Lower leg skin (tissue), 4 donors: ENCODE results near the gene CRK. TPM values are rescaled to one million over a fixed set of nuclear protein-coding genes. Genes with fewer than 3 reads are reported as not detected.
"Not testable (repeated sequence)": the region's sequence is repeated elsewhere in the genome, so short reads cannot be mapped to it uniquely, and the experiment has no call there.

Experiments
- DNase-seq, 2 donors: peaks; one replicate each; pipeline ENCODE4 v3.0.0-alpha.2; 2019; ENCODE audit warnings: low spot score in 2 of 2
- H3K4me3 ChIP-seq: fragments of 200-600 bp; sonication (generic); 2 replicates; pipeline ENCODE4 v1.5.1; 2017; ENCODE audit warnings: mild to moderate bottlenecking, low read depth; ENCODE audit not compliant: poor library complexity, severe bottlenecking
- POLR2A ChIP-seq, 2 donors: fragments of 450-650 bp; IDR thresholded peaks; one replicate each; pipeline ENCODE4 v1.6.1; 2016 to 2017; ENCODE audit warnings: antibody characterized with exemption in 2 of 2, mild to moderate bottlenecking in 1 of 2, moderate library complexity in 1 of 2
- WGBS, 2 donors: methylation state at CpG; one replicate each; pipeline ENCODE4 v1.1.5; 2018; 5-methylcytosine and 5-hydroxymethylcytosine counted together
- intact Hi-C: fragments of 100-400 bp; cut with DNase I; formaldehyde crosslinking; loops from one replicate; pipeline ENCODE4 v1.15.0; 2023; ENCODE audit warnings: low total_unique reads
- total RNA-seq, 4 donors: library from RNA; depleted of rRNA; stranded (reverse); fragments of >200 nt; gene quantifications; one replicate each; pipeline ENCODE4 v1.1.0, GENCODE V29; 2016
- TF ChIP-seq, protein P1 (sequence below), 3 donors: fragments of 450-650 bp; IDR thresholded peaks; one replicate each; pipeline ENCODE4 v1.5.1; 2016; ENCODE audit warnings: antibody characterized with exemption in 3 of 3, mild to moderate bottlenecking in 3 of 3, moderate library complexity in 2 of 3

The CRK gene
- total RNA-seq, 4 donors from 2014 or later: 48.2 to 70.0 (median 50.7) TPM

DNA sequence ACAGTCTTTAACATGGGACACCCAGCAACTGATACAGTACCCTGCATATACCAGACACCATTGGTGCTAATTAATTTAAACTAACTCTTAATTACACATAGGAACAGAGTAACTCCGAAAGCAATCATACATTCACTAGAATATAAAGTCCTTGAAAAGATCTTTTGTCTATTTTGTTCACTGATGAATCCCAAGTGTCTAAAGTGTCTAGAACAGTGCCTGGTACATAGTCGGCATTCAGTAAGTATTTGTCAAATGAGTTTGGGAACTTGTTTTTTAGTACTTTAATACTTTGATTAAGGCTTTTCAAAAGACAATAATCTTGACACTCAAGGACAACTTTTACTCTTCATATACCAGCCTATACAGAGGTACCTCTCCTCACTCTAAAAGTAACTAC, 69.8 kb downstream of the CRK start:
- DNase-seq: no peak
- no peak for TF ChIP-seq POLR2A (IDR thresholded peaks at IDR 0.05)
- TF ChIP-seq, protein P1, sequence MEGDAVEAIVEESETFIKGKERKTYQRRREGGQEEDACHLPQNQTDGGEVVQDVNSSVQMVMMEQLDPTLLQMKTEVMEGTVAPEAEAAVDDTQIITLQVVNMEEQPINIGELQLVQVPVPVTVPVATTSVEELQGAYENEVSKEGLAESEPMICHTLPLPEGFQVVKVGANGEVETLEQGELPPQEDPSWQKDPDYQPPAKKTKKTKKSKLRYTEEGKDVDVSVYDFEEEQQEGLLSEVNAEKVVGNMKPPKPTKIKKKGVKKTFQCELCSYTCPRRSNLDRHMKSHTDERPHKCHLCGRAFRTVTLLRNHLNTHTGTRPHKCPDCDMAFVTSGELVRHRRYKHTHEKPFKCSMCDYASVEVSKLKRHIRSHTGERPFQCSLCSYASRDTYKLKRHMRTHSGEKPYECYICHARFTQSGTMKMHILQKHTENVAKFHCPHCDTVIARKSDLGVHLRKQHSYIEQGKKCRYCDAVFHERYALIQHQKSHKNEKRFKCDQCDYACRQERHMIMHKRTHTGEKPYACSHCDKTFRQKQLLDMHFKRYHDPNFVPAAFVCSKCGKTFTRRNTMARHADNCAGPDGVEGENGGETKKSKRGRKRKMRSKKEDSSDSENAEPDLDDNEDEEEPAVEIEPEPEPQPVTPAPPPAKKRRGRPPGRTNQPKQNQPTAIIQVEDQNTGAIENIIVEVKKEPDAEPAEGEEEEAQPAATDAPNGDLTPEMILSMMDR (IDR thresholded peaks at IDR 0.05): no peak
- H3K4me3 ChIP-seq: no peak overlapping the region
- WGBS, 2 donors: 85 to 88% methylated on average over 2 of the region's 2 CpGs
- intact Hi-C loops: no loop called here

DNA sequence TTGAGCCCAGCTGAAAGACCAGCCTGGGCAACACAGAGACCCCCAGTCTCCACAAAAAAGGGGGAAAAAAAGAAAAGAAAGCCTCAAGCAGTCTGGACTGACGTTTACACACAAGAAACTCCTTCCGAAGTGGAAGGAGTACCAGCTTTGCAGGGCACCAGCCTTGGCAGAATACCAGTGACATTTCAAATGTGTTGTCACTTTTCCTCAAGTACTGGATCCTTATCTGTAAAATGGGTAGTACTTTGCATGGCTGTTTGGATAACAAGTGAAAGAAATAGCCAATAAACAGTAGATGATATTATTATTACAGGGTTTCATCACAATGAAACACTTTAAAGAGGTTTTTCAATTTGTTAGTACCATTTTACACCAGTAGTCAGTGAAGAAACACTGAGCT, 70.2 kb downstream of the CRK start:
- intact Hi-C loops: no loop called here
- TF ChIP-seq, protein P1 (IDR thresholded peaks at IDR 0.05): no peak
- TF ChIP-seq POLR2A (IDR thresholded peaks at IDR 0.05): no peak
- WGBS, 2 donors: 23 to 29% methylated on average over 2 of the region's 2 CpGs
- DNase-seq: no peak
- no peak overlapping the region for H3K4me3 ChIP-seq

DNA sequence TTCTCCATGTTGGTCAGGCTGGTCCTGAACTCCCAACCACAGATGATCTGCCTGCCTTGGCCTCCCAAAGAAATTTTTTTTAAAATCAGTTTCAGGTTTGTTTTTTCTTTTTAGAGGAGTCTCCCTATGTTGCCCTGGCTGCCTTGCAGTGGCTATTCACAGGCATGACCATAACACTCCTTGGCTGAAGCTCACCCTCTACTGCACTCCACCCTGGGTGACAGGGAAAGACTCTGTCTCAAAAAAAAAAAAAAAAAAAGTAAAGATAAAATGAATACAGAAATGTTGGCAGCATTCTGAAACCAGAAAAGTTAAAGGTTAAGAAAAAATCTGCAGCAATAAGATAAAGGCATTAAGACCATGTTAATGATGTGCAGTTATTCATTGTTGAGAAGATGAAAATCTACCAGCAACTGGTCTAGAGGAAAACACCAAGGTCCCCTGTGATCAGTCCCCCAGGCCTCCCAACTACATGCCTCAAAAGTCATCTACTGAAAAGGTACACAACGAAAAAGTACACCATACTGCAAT, 71.1 kb downstream of the CRK start:
- DNase-seq: no peak
- intact Hi-C loops: no loop called here
- TF ChIP-seq, protein P1 (IDR thresholded peaks at IDR 0.05): no peak
- no peak for TF ChIP-seq POLR2A (IDR thresholded peaks at IDR 0.05)
- WGBS, 2 donors: 0 to 18% methylated on average over 1 of the region's 1 CpG
- H3K4me3 ChIP-seq: no peak overlapping the region

DNA sequence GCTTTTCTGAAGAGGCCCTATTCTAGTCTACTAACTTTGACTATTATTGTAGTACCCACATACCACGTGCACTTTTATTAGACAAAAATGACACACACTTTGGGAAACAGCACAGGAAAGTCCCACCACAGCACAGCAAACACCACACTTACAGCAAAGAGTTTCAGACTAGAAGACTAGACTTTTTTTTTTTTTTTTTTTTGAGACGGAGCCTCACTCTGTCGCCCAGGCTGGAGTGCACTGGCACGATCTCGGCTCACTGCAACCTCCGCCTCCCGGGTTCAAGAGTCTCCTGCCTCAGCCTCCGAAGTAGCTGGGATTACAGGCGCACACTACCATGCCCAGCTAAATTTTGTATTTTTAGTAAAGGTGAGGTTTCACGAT, 76.1 kb downstream of the CRK start:
- TF ChIP-seq, protein P1 (IDR thresholded peaks at IDR 0.05): no peak
- TF ChIP-seq POLR2A (IDR thresholded peaks at IDR 0.05): no peak
- WGBS, 2 donors: 53 to 70% methylated on average over 10 of the region's 10 CpGs
- no peak overlapping the region for H3K4me3 ChIP-seq
- no peak for DNase-seq
- intact Hi-C loops: no loop called here

DNA sequence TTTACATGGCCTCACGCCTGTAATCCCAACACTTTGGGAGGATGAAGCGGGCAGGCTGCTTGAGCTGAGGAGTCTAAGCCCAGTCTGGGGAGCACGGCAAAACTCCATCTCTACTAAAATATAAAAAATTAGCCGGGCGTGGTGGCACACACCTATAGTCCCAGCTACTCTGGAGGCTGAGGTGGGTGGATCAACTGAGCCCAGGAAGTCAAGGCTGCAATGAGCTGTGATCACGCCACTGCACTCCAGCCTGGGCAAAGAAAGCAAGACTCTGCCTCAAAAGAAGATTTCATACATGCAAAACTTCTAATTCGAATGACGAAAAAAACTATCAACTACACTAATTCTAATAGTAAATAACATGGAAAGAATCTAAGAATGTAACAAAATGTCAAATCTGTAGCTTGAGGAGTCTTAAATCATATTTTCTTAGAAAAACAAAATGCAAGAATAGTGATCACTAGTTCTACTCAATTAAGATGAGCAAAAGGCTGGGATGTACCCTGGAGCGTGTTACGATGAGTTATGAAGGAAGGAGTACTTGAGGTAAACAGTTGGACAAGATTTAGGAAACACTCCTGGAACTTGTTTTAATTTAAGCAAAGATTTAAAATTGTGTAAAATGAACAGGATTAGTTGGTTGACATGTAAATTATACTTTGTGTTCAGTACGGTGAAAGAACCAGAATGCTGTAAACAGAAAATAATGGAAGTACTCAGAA, 76.7 kb downstream of the CRK start:
- H3K4me3 ChIP-seq: no peak overlapping the region
- intact Hi-C loops: no loop called here
- 68 to 74% methylated on average over 11 of the region's 11 CpGs for WGBS, 2 donors
- DNase-seq: peak in 1 of 2 donors; percentile 58
- TF ChIP-seq POLR2A (IDR thresholded peaks at IDR 0.05): no peak
- TF ChIP-seq, protein P1 (IDR thresholded peaks at IDR 0.05): no peak

DNA sequence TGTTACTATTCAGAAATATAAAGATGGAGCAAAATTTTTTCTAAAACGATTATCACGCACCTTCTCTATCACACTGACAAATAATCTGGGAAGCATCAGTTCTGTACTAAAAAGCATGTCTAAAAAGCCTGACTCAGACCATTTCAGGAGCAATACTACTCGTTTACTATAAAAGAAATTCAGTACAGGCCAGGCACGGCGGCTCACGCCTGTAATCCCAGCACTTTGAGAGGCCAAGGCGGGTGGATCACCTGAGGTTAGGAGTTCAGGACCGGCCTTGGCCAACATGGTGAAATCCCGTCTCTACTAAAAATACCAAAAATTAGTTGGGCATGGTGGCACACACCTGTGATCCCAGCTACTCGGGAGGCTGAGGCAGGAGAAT, 77.6 kb downstream of the CRK start:
- H3K4me3 ChIP-seq, intact Hi-C loops: not testable (repeated sequence)
- DNase-seq: peak in 1 of 2 donors; percentile 59
- WGBS, 2 donors: 69 to 78% methylated on average over 10 of the region's 10 CpGs
